Prostate gland (tissue), 2 donors: ENCODE results near the gene AP2B1.

Experiments used
- CTCF ChIP-seq, 4 experiments: fragments of 200-600 bp in 2 of 4; fragments of 450-650 bp in 2 of 4; sonication (generic) in 2 of 4; IDR thresholded peaks; 1 replicate in 3 of 4; 2 replicates in 1 of 4; pipeline ENCODE4 v1.5.1; 2016 to 2019; ENCODE audit warnings: antibody characterized with exemption in 4 of 4, mild to moderate bottlenecking in 2 of 4, moderate library complexity in 2 of 4
- POLR2A ChIP-seq: fragments of 450-650 bp; IDR thresholded peaks from one replicate; pipeline ENCODE4 v1.6.1; 2016; ENCODE audit warnings: antibody characterized with exemption, mild to moderate bottlenecking
- POLR2AphosphoS5 ChIP-seq: sonication (generic); formaldehyde crosslinking; IDR thresholded peaks from one replicate; pipeline ENCODE4 v1.6.1; 2017; ENCODE audit warnings: antibody characterized with exemption

GRCh38 chr17:35692512-35693210, 105.5 kb downstream of the AP2B1 start:
- TF ChIP-seq CTCF (IDR thresholded peaks at IDR 0.05) = no peak
- no peak for TF ChIP-seq POLR2A
- TF ChIP-seq POLR2AphosphoS5 = no peak
